HG03108 (cell line): Measurements from ENCODE around the gene TBX21.
"Not testable (repeated sequence)": the region's sequence is repeated elsewhere in the genome, so short reads cannot be mapped to it uniquely, and the experiment has no call there.

Experiments used
- ATAC-seq: cut with Tn5 transposase; IDR thresholded peaks from one replicate; pipeline ENCODE4 v1.9.1; 2021; ENCODE audit warnings: moderate library complexity; ENCODE audit not compliant: unreplicated experiment

The TBX21 gene

DNA sequence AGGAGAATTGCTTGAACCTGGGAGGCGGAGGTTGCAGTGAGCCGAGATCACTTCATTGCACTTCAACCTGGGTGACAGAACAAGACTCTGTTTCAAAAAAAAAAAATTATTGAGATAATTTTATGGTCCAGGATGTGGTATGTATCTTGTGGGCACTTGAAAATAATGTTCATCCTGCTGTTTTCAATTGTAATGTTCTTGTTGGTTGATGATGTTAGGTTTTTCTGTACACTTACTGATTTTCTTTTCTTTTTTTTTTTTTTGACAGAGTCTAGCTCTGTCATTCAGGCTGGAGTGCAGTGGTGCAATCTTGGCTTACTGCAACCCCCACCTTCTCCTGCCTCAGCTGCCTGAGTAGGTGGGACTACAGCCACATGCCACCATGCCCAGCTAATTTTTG, 29.7 kb downstream of the TBX21 start:
- ATAC-seq = no peak

- no peak for ATAC-seq
These were observed 31.0 kb downstream of the TBX21 start for GRCh38 chr17:47763913-47764582.

GRCh38 chr17:47773649-47774048, 40.6 kb downstream of the TBX21 start:
- not testable (repeated sequence) for ATAC-seq

DNA sequence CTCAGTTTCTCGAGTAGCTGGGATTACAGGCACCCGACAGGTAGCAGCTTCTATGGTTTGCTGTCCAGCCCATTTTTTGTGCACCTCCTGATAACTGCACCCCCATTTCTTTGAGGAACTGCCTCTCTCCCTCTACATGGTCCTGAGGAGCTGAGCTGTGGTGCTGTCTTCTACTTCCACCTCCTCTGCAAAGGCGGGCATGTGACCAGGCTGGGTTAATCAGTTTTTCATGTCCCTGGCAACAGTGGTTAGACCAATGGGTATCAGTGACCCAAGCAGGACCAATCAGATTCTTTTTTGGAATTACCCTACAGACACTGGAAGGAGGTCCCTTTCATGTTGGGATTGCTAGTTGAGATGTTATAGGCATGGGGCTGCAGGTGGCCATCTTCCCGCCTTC, 41.3 kb downstream of the TBX21 start:
- ATAC-seq = no peak

DNA sequence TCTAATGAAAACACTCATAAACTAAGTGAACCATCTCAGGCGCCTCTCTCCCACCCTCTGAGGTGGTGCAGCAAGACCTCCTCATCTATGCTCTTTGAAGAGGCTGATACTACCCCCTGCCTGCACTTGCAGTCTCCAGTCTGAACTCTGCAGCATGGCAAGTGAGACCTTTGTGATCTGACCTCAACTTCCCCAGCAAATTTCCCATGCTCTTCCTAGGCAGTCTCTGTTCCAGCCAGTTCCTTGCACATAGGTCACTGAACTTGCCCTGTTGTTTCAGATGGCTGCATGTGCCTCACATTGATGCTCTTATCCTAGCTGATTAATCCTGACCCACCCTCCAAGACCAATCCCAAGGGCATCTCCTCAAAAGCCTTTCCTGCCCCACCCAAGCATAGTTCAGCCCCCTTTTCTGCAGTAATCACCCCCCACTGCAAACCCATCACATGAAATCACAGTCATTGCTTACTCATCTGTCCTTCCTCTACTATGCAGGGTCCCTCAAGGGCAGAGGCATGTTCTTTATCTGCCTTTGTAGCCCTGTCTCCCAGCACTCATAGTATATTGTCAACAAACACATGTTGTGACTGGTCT, 42.0 kb downstream of the TBX21 start:
- ATAC-seq = no peak

GRCh38 chr17:47776330-47777197, 43.5 kb downstream of the TBX21 start:
- no peak for ATAC-seq

GRCh38 chr17:47778184-47778635, 45.2 kb downstream of the TBX21 start:
- no peak for ATAC-seq

DNA sequence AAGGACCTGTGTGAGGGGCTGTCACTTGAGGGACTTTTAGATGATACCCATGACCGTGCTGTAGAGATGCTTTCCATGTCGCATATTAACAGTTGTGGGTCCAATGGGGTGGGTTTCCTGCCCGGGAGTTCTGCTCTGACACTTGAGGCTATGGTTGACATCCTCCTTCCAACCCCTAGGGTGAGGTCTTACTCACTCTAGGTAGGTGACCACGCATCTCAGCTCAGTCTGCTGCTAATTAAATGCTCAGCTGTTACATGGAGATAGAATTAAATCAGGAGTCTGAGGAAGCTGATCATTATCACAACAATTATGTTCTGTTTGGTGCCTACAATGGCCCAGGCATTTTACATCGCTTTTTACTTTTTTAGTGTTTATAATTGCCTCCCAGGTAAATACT, 48.4 kb downstream of the TBX21 start:
- no peak for ATAC-seq

GRCh38 chr17:47785538-47786123, 52.6 kb downstream of the TBX21 start:
- ATAC-seq = no peak

- no peak for ATAC-seq
These were observed 56.9 kb downstream of the TBX21 start for GRCh38 chr17:47789611-47790561.

DNA sequence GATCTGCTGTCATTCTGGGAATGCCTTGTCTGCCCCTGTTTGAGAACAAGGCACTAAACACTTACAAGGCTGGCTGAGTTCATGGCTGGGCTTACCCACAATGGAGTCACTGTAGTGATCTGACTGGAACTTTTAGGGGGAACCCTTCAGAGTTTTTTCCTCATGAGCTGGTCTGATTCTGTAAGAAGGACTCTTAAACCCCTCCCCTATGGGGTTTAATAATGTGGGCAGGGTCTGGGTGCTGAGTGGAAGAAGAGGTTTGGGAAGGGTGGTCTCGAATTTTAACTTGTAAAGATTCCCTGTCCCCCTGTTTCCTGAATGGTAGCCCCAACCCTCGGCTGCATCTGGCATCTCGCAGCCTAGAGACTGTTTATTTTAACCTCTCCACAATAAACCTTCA, 58.0 kb downstream of the TBX21 start:
- ATAC-seq = no peak

- no peak for ATAC-seq
These were observed 59.4 kb downstream of the TBX21 start for GRCh38 chr17:47792457-47792856.

GRCh38 chr17:47792979-47793378, 59.9 kb downstream of the TBX21 start:
- no peak for ATAC-seq
